GM12878 (cell line): ENCODE measurements around the gene COL4A2.
A peak's percentile ranks its signal among the peaks of the same experiment; 100 is the strongest.

Experiments
- CTCF ChIP-seq, 3 experiments: IDR thresholded peaks in 2 of 3; conservative IDR thresholded peaks in 1 of 3; 2 replicates each; pipeline ENCODE4 v1.5.1; 2011; ENCODE audit warnings: low read depth in 3 of 3, low read length in 3 of 3, mild to moderate bottlenecking in 3 of 3, control low read depth in 2 of 3, moderate library complexity in 2 of 3, inconsistent platforms in 1 of 3, mixed read lengths in 1 of 3; ENCODE audit not compliant: control insufficient read depth in 2 of 3, insufficient read depth in 1 of 3; ENCODE audit errors: extremely low read depth in 1 of 3
- FOXM1 ChIP-seq: IDR thresholded peaks from 2 replicates; pipeline ENCODE4 v1.6.1; 2012; ENCODE audit warnings: low read depth, mild to moderate bottlenecking, inconsistent platforms, low read length, moderate library complexity
- JUNB ChIP-seq: IDR thresholded peaks from 2 replicates; pipeline ENCODE4 v1.6.1; 2016; ENCODE audit warnings: antibody characterized with exemption, mild to moderate bottlenecking
- MXI1 ChIP-seq: fragments of 150-350 bp; IDR thresholded peaks from 2 replicates; pipeline ENCODE4 v1.6.1; 2011; ENCODE audit warnings: low read depth, mild to moderate bottlenecking, inconsistent platforms, low read length, improper control_type of control experiment
- POLR2A ChIP-seq: IDR thresholded peaks from 2 replicates; pipeline ENCODE4 v1.6.1; 2011; ENCODE audit warnings: low read depth, mild to moderate bottlenecking, low read length
- POLR2AphosphoS5 ChIP-seq: IDR thresholded peaks from 2 replicates; pipeline ENCODE4 v1.6.1; 2011; ENCODE audit warnings: mild to moderate bottlenecking, low read length, inconsistent platforms
- RAD21 ChIP-seq: IDR thresholded peaks from 2 replicates; pipeline ENCODE4 v1.6.1; 2011; ENCODE audit warnings: mild to moderate bottlenecking, low read depth, low read length, moderate library complexity; ENCODE audit not compliant: insufficient read depth
- SMAD5 ChIP-seq: IDR thresholded peaks from 2 replicates; pipeline ENCODE4 v1.6.1; 2016; ENCODE audit warnings: antibody characterized with exemption, low read depth
- SMC3 ChIP-seq: IDR thresholded peaks from 2 replicates; pipeline ENCODE4 v1.6.1; 2011; ENCODE audit warnings: low read length, improper control_type of control experiment, borderline replicate concordance
- SREBF2 ChIP-seq: IDR thresholded peaks from 2 replicates; pipeline ENCODE4 v1.6.1; 2012; ENCODE audit warnings: mild to moderate bottlenecking, low read length

- TF ChIP-seq POLR2AphosphoS5 (no peak), CTCF (IDR thresholded peaks at IDR 0.05 in 2 of 3, conservative IDR thresholded peaks at IDR 0.05 in 1 of 3; ENCODE audit: control insufficient read depth in 2 of 3, extremely low read depth in 1 of 3, insufficient read depth in 1 of 3, low read depth in 3 of 3, low read length in 3 of 3) (no peak), SREBF2 (no peak), SMC3 (no peak), POLR2A (no peak), RAD21 (peak; percentile 8; the same call in 1 of the 2 replicates), MXI1 (no peak), FOXM1 (no peak), SMAD5 (no peak), JUNB (0 out of 2 replicates have a peak, but pooled peaks have one; percentile 8)
Measured at GRCh38 chr13:110359840-110360301, 52.8 kb downstream of the COL4A2 start.
